ENCODE data around the gene NDUFA12. TPM values are rescaled to one million over a fixed set of nuclear protein-coding genes. Genes with fewer than 3 reads are reported as not detected.

The NDUFA12 gene
- total RNA-seq, 1 donor from 2014 or later = 74.3 TPM

DNA sequence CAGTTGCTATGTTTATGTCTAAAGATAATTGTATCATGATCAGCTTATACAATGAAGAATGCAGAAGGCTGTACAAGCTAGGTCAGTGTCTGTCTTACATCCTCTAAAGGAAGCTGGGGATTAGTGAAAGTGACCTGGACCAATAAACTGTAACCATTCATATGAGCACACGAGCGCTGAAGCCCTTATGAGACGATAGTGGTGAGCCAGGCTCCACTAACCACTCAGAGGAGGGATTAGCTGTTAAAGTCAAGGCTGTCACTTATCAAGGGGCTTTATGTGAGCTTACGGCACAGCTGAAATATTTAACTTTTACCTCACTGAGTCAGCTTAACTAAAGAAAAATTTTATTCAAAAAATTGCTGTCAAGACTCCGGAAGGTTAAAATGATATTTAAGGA is 30.3 kb downstream of the NDUFA12 start:
- H3K27ac Mint-ChIP-seq (ENCODE audit: unreplicated experiment) = no peak overlapping the region
- no peak for DNase-seq (ENCODE audit: extremely low spot score, unreplicated experiment)
- H3K4me3 Mint-ChIP-seq (ENCODE audit: unreplicated experiment) = no peak overlapping the region
- H3K9me3 Mint-ChIP-seq (ENCODE audit: unreplicated experiment) = no peaks in the 10 kb centered on the region
- H3K4me1 Mint-ChIP-seq (ENCODE audit: unreplicated experiment) = no peaks in the 10 kb centered on the region
- TF ChIP-seq, protein P1, sequence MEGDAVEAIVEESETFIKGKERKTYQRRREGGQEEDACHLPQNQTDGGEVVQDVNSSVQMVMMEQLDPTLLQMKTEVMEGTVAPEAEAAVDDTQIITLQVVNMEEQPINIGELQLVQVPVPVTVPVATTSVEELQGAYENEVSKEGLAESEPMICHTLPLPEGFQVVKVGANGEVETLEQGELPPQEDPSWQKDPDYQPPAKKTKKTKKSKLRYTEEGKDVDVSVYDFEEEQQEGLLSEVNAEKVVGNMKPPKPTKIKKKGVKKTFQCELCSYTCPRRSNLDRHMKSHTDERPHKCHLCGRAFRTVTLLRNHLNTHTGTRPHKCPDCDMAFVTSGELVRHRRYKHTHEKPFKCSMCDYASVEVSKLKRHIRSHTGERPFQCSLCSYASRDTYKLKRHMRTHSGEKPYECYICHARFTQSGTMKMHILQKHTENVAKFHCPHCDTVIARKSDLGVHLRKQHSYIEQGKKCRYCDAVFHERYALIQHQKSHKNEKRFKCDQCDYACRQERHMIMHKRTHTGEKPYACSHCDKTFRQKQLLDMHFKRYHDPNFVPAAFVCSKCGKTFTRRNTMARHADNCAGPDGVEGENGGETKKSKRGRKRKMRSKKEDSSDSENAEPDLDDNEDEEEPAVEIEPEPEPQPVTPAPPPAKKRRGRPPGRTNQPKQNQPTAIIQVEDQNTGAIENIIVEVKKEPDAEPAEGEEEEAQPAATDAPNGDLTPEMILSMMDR (IDR thresholded peaks at IDR 0.05) = no peak
- no peaks in the 10 kb centered on the region for H3K27me3 Mint-ChIP-seq (ENCODE audit: unreplicated experiment)
- H3K36me3 Mint-ChIP-seq (ENCODE audit: unreplicated experiment) = peaks cover 13% of the 10 kb centered on the region

DNA sequence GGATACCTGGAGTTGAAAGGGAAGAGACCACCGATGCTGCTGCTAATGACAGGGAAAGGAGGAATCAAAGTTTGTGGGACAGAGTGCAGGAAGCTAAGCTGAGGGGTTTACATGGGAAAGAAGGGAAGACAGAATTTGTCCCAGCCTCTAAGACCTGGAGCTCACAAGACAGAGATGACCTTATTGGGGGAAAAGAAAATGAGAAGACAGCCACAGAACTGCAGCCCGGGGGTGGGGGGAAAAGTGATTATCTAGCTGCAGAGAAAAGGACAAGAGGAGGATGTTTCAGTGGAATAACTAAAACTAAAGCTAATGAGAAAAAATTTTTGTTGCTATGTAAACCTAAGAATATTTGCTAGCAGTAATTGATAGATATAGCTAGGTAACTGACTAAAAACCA is 30.7 kb downstream of the NDUFA12 start:
- Mint-ChIP-seq H3K27ac (ENCODE audit: unreplicated experiment) (no peak overlapping the region), H3K4me3 (ENCODE audit: unreplicated experiment) (no peak overlapping the region), H3K27me3 (ENCODE audit: unreplicated experiment) (no peaks in the 10 kb centered on the region), H3K4me1 (ENCODE audit: unreplicated experiment) (no peaks in the 10 kb centered on the region), H3K9me3 (ENCODE audit: unreplicated experiment) (no peaks in the 10 kb centered on the region), H3K36me3 (ENCODE audit: unreplicated experiment) (peaks cover 13% of the 10 kb centered on the region)
- no peak for DNase-seq (ENCODE audit: extremely low spot score, unreplicated experiment)
- TF ChIP-seq, protein P1 (IDR thresholded peaks at IDR 0.05) = no peak

DNA sequence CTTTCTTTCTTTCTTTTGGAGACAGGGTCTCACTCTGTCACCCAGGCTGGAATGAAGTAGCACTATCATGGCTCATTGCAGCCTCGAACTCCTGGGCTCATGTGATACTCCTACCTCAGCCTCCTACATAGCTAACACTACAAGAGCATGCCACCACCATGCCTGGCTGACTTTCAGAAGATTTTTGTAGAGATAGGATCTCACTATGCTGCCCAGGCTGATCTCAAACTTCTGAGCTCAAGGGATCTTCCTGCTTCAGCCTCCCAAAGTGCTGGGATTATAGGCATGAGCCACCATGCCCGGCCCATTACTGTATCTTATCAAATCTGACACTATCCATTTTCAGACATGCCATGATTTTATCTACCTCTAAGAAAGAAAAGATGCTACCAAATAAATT is 31.6 kb downstream of the NDUFA12 start:
- H3K9me3 Mint-ChIP-seq (ENCODE audit: unreplicated experiment) = no peaks in the 10 kb centered on the region
- no peaks in the 10 kb centered on the region for H3K27me3 Mint-ChIP-seq (ENCODE audit: unreplicated experiment)
- no peaks in the 10 kb centered on the region for H3K4me1 Mint-ChIP-seq (ENCODE audit: unreplicated experiment)
- no peak overlapping the region for H3K27ac Mint-ChIP-seq (ENCODE audit: unreplicated experiment)
- H3K36me3 Mint-ChIP-seq (ENCODE audit: unreplicated experiment) = peaks cover 13% of the 10 kb centered on the region
- H3K4me3 Mint-ChIP-seq (ENCODE audit: unreplicated experiment) = no peak overlapping the region
- no peak for DNase-seq (ENCODE audit: extremely low spot score, unreplicated experiment)
- TF ChIP-seq, protein P1 (IDR thresholded peaks at IDR 0.05) = no peak

DNA sequence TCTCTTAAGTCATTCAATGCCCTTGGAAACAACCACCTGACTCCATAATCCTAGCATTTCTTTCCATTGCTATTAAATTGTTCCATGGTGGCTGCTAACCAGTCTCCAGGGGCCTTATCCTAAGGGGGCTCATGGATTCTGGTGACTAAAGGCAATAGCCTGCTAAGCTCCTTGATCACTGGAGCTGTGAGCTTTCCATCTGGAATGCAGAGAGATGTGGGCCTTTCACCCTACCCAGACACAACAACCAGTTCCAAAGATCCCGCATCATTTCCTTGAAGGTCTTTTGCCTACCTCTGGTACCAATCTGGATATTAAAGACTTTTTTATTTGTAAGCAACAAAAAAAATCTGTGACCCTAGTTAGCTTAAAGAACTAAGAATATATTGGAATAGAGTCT is 32.9 kb downstream of the NDUFA12 start:
- no peak for DNase-seq (ENCODE audit: extremely low spot score, unreplicated experiment)
- Mint-ChIP-seq H3K27ac (ENCODE audit: unreplicated experiment) (no peak overlapping the region), H3K36me3 (ENCODE audit: unreplicated experiment) (peaks cover 13% of the 10 kb centered on the region), H3K27me3 (ENCODE audit: unreplicated experiment) (no peaks in the 10 kb centered on the region), H3K4me3 (ENCODE audit: unreplicated experiment) (no peak overlapping the region), H3K4me1 (ENCODE audit: unreplicated experiment) (no peaks in the 10 kb centered on the region), H3K9me3 (ENCODE audit: unreplicated experiment) (no peaks in the 10 kb centered on the region)
- TF ChIP-seq, protein P1 (IDR thresholded peaks at IDR 0.05) = no peak

DNA sequence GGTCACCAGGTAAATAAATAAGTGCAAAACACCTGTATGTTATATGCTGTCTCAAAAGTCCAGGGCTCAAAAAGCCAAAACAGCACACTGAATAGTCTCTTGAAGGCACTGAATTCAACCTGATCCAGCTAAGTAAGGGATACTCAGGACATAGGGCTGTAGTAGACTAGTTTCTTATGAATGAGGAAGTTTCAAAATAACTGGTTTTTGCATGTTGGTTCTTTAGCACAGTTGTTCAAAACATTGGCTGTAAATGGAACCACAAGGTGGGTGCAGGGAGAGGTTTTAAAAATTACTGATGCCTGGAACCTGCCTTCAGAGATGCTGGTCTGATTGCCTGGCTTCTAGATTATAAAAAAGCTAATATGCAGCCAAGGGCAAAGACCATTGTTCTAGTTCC is 34.1 kb downstream of the NDUFA12 start:
- H3K27ac Mint-ChIP-seq (ENCODE audit: unreplicated experiment) = no peak overlapping the region
- H3K4me3 Mint-ChIP-seq (ENCODE audit: unreplicated experiment) = no peak overlapping the region
- H3K9me3 Mint-ChIP-seq (ENCODE audit: unreplicated experiment) = no peaks in the 10 kb centered on the region

More for the DNA sequence above, 34.1 kb downstream of the NDUFA12 start:
- TF ChIP-seq, protein P1 (IDR thresholded peaks at IDR 0.05) = no peak
- Mint-ChIP-seq H3K27me3 (ENCODE audit: unreplicated experiment) (no peaks in the 10 kb centered on the region), H3K4me1 (ENCODE audit: unreplicated experiment) (no peaks in the 10 kb centered on the region), H3K36me3 (ENCODE audit: unreplicated experiment) (peaks cover 13% of the 10 kb centered on the region)
- DNase-seq (ENCODE audit: extremely low spot score, unreplicated experiment) = no peak

All from osteocyte (in vitro differentiated cells).